HG02840 (cell line): ENCODE measurements around the gene EXOC7.

Source experiments
- ATAC-seq: cut with Tn5 transposase; IDR thresholded peaks from one replicate; pipeline ENCODE4 v1.9.1; 2021; ENCODE audit warnings: mild to moderate bottlenecking, moderate library complexity, moderate number of reproducible peaks; ENCODE audit not compliant: unreplicated experiment, low FRiP score

EXOC7 gene

DNA sequence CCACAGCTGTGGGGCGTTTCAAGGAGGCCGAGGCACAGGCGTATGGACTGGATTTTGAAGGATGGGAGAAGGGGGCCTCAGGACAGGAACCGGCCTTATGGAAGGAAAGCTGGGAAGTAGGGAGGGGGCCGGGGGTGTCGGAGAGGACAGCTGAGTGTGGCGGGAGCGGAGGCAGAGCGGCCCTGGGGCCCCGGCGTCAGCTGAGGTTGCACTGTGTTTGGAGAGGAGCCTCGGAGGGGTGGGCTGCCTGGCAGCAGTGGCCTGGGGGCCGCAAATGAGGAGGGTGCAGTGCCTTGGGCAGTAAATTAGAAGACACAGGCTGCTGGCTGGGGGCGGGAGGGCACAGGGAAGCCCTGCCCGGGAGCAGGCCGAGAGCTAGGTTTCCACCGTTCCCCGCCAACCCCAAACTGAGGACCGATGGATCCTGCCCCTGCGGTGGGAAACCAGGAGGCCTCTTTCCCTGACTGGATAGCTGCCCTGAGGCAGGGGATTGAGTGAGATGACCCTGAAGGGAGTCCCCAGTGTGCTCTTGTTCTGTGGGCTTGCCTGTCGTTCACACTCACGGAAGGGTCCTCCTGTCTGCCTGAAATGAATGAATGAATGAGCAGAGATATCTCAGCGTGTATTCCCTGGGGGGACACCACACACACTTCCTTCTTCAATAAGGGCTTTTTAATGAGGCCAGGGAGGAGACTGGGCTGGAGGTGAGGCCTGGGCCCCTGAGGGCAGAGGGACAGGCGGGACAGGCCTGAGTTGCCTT is 19.0 kb upstream of the EXOC7 start:
- ATAC-seq = no peak

DNA sequence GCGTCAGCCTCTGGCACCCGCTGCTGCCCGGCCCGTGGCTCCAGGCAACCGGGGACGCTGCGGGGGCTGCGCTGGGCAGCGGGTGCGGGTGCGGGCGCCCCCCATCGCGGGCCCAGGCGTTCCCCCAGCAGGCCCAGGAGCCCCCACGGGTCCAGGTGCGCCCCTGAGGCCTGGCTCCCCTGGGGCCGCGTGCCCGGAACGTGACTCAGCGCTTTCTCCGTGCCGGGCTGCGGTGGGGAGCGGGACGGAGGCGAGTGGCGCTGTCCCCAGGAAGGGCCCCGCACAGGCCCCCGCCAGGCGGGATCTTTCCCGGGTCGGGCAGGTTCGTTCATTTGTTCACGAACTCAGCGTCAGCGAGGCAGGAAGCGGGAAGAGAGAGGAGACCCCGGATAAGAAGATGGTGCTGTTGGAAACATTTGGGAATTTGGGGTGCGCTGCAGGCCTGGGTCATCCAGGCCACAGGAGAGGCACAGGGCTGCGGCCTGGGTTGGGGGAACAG is 18.4 kb upstream of the EXOC7 start:
- ATAC-seq = no peak

DNA sequence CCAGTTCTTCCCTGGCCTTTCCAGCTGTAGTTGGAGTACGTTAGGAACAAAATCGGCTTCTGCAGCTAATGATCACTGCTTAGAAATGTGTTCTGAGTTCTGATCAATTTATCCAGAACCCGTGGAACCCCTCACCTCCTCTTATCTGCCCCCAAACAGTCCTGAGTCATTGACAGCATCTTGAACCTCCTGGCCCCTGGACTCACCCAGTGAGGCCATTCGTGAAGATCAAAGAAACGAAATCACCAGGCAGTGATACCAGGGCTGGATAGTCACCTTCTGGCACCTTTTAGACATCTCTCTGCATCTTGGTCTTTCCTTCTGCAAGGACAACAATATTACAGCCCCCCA is 17.0 kb upstream of the EXOC7 start:
- no peak for ATAC-seq

DNA sequence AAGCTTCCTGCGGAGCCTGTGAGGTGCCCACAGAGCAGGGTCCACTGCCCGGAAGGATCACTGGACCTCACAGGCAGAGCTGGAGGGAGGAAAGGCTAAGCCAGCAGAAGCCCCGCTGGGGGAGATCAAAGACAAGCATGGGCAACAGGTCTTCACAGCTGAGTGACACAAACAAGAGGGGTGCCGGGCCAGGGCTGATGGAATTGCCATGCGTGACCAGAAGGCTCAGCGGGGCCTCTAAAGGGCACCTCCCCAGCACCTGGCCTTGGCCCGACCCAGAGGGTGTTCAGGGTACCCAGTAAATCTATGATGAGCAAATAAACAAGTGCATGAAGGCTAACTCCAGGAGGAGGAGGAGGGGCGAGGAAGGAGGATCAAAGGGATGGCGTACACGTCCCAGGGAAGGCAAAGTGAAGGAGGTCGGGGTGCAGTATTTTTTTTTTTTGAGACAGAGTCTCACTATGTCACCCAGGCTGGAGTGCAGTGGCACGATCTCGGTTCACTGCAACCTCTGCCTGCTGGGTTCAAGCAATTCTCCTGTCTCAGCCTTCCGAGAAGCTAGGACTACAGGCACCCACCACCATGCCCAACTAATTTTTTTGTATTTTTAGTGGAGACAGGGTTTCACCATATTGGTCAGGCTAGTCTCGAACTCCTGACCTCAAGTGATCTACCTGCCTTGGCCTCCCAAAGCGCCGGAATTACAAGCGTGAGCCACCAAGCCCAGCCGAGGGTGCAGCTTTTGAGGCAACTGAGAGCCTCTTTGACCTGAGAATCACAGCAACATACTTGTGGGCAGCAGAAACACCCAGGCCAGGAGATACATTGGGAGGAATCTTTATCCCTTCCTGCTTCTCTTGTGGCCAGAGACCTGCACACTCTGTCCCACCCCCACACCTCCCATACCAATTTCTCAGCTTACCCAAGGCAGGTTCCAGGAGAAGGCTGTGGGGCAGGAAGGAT is 16.1 kb upstream of the EXOC7 start:
- no peak for ATAC-seq

DNA sequence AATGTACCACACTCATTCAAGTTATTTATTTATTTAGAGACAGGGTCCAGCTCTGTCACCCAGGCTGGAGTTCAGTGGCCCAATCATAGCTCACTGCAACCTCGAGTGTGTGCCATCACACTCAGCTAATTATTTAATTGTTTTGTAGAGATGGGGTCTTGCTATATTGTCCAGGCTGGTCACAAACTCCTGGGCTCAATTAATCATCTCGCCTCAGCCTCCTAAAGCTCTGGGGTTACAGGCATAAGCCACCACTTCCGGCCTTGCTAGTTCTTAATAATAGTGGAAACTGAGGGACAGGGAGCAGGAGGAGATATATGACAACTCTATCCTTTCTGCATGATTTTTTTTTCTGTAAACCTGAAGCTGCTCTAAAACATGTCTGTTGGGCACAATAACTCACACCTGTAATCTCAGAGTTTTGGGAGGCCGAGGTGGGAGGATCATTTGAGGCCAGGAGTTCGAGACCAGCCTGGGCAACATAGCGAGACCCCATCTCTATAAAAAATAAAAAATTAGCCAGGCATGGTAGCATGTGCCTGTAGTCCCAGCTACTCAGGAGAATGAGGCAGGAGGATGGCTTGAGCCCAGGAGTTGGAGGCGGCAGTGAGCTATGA is 11.7 kb upstream of the EXOC7 start:
- ATAC-seq = no peak

DNA sequence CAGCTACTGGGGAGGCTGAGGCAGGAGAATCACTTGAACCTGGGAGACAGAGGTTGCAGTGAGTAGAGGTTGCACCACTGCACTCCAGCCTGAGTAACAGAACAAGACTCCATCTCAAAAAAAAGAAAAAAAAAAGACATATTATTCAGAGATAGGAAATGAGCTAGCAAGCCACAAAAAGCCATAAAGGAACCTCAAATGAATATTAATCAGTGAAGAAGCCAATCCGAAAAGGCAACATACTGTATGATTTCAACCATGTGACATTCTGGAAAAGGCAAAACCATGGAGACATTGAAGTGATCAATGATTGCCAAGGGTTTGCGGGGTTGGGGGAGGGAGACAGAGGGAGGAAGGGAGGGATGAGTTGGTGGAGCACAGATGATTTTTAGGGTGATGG is 8.4 kb upstream of the EXOC7 start:
- ATAC-seq = no peak

DNA sequence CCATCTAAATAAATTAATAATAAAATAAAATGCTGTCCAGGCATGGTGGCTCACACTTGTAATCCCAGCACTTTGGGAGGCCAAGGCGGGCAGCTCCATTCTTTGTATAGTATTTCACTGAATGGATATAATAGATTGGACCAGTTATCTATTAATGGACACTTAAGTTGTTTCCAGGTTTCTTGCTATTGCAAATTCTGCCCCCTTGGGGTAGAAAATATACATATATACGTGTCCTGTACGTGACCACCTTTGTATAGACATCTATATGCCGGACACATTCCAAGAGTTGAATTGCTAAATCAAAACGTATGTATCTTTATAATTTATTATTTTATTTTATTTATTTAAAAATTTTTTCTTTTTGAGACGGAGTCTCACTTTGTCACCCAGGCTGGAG is 3.9 kb upstream of the EXOC7 start:
- ATAC-seq = no peak

DNA sequence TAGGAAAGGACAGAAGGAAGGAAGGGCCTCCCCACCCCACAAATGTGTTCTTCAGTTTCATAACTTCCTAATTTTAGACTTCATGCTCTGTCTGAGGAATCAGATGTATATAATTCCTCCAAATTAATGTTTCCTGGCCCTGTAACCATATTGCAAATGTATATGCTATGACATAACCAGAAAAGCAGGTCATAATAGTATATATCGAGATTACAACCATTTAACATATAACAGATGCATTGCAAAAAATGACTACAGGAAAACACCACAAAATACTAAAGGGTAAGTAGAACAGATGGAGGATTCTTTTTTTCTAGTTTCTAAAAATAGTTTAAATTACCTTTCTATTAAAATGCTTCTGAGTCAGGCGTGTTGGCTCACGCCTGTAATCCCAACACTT is 3.1 kb upstream of the EXOC7 start:
- ATAC-seq = no peak

DNA sequence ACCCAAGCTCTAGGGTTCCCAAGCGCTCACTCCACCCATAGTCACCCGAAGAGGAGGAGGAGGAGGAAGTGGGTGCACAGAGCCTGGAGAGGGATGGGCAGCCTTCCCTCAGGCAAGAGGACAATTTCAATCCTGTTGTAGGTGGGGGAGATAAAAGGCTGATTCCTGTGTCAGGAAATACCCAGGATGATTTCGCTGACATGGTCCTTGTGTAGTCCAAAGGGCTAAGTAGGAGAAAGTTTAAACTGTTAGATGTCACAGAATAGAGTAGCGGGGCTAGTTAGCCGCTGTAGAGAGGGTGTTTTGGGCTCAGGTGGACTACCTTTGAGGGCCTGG is 1.3 kb upstream of the EXOC7 start:
- ATAC-seq = no peak

DNA sequence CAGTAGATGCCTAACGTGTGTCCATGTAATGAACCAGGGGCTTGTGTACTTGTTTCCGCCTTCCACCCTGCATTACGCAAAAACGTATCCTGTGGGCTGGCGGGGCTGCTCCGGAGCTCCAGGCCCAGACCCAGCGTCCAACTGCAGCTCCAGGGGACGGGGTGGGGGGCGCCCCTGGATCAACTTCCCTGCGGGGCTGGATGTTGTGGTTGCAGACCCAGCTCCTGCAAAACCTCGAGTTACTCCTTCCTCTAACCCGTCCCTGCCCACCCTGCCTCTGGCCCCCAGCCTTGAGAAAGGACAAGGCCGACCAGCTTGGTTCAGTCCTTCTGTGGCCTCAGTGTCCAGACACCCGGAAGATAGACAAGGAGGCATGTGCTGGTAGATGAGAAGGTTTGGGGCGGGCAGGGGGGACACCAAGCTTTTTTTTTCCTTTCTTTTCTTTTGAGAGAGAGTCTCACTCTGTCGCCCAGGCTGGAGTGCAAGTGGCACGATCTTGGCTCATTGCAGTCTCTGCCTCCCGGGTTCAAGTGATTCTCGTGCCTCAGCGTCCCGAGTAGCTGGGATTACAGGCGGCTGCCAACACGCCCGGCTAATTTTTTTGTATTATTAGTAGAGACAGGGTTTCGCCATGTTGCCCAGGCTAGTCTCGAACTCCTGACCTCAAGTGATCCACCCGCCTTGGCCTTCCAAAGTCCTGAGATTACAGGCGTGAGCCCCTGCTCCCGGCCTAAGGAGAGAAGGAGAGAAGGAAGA is 731 bp upstream of the EXOC7 start:
- ATAC-seq = no peak

DNA sequence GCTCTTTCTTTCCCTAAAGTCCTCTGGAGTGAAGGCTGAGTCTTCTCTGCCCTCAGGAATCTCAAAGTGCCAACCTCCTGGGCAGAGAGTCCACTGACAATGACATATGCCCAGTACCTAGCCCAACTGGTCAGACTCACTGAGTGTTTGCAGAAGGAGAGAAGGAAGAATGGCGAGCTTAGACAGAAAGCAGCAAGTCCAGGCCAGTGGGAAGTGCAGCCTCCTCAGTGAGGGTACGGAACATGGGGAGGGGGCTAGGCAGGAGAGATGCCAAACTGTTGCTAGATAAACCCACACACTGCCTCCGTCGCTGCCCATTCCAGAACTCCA is 678 bp downstream of the EXOC7 start:
- ATAC-seq = no peak

DNA sequence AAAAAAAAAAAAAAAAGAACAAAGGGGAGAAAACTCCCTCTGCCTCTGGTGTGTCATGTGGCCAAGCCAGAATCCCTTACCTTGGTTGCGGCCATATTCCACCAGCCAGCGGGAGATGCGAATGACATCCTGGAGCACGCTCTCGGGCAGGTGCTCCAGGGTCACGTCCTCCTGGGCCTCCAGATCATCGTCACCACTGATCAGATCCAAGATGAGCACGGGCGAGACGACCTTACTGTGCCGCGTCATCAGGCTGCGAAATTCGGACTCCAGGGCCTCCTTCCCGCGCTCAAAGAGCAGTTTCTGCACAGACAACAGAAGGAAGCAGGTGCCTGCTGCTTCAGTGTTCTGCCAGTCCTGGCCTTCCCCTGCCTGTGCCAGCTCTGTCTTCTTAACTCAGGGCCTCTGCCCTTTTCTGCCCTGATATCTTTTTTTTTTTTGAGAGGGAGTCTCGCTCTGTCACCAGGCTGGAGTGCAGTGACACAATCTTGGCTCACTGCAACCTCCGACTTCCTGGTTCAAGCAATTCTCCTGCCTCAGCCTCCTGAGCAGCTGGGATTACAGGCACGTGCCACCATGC is 5.8 kb downstream of the EXOC7 start:
- ATAC-seq = no peak

DNA sequence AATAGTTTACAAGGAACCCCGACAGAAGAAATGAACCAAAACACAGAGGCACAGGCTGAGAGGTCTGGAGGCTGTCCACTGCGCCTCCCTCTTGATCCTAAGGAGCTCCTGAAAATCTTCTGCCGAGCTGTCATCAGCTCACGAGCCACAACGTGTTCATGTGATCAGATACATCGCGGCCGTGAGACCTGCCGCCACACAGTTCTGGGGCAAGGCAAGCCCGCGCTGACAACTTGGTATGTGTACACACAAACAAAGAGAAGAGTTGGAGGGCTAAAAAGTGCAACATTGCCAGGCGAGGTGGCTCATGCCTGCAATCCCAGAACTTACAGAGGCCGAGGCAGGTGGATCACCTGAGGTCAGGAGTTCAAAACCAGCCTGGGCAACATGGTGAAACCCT is 7.6 kb downstream of the EXOC7 start:
- ATAC-seq = no peak

DNA sequence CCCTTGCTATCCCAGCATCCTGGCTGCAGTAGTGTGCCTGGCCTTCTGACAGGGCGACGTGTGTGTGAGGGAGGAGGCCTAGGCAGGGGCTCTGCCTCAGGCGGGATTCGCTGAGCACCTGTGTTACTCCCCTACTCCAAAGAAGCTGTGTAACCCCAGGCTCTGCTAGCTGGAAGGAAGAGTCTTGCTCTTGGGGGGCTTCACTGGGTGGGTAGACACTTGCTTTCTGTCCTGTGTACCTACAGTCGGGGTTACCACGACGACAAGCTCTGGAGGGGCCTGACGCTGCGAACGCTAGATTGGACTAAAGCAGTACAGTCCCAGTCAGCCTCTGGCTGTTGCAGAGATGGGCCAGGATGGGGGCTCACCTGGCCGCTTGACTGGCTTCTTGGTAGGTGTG is 9.5 kb downstream of the EXOC7 start:
- no peak for ATAC-seq

DNA sequence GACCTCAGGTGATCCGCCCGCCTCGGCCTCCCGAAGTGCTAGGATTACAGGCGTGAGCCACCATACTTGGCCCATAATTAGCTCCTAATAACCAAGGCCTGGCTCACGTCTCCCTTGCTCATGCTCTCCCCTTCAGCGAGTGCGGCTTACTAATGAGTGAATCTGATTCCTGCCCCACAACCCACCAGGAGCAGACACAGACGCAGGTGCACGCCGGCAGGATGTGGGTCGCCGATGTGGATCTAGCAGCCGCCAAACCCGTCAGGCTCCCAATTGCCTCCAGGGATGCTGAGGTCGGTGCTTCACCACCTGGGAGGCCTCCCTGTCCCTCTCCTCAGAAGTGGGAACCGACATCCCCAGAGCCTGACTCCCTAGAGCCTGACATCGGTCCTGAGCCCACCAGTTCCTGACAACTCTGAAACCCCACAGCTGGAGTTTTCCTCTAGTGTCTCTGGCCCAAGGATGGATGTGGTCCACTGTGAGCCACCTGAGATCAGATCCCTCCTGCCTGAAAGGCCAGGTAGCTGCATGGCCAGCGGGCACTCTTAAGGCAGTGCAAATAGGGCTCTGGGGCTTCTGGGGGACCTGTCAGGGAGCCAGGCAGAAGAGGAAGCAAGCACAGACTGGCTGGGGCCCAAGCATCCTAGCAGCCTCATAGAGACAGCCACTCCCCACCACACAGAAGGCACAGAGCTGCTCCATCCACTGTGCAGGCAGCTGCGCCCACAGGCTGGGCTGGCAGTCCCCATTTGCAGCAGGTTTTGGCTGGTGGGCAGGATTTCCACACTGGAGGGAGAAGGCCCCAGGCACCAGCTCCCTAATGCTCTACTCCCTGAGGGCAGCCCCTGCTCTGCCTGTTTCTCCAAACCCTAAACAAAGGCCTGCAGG is 10.8 kb downstream of the EXOC7 start:
- ATAC-seq = no peak

DNA sequence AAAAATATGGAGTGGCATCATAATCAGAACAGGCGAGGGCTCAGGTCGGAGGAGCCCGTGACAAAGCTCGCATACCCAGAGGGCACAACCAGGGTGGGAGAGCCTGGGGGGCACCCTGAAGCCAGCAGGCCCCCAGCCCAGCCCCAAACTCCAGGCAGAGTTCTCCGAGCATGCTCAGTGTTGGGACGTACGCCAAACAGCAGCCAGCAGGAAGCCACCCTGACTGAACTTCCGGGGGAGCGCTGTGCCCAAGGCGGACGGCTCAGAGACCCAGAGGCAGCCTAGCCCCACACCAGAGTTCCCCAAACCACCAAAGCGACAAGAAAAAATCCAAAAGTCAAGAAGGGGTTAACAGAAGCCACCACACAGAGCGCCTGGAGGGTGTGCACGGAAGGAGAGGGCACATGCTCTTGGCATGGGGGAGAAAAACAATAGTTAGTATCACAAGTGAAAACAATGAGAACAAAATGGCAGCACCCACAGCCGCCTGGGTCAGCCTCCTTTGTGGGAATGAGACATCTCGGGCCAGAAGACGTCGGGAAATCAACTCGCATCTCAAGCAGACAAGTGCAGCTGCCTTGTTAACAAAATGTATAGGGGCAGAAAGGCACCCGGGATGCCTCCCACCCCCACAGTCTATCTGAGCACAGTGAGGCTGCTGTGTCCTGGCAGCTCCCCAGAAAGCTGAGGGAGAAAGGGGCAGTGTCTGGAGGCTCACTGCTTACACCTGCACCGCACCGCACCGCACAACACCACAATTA is 11.9 kb downstream of the EXOC7 start:
- ATAC-seq = no peak

DNA sequence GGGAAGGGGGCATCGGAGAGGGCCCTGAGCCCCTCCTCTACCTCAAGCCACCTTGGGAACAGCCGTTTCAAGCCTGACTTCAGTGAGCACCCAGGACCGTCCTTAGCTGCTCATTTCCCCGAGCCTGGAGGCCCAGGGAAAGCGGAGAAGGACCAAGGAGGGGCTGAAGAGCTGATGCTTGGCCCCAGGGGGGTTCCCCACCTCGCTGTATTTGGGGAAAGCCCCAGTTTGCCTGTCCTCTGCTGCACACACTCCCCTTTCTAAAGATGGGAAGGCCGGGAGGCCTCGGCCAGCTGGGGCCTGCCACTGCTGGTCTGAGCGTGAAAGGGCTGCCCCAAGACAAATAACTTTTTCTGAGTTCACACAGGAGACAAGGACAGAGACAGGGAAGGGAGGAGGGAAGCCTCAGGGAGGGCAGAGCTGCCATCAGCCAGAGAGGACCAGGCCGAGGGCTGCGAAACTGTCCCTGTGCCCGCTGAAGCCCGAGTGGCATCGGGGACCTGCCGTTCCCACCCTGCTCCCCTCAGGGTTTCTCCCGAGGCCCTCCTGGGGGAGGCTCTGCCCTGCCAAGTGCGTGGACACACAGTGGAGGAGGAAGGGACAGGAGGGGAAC is 13.0 kb downstream of the EXOC7 start:
- ATAC-seq = no peak
